Fibroblast of lung (primary cell): Measurements from ENCODE around the gene CSK. TPM values are rescaled to one million over a fixed set of nuclear protein-coding genes. Genes with fewer than 3 reads are reported as not detected.

Source experiments
- DNase-seq, 2 donors: peaks; one replicate each; pipeline versions ENCODE4 v3.0.0 to v3.0.0-alpha.2; 2010; ENCODE audit warnings: low read depth in 2 of 2
- H2AFZ ChIP-seq: 2 replicates; pipeline ENCODE4 v1.5.1; 2012; ENCODE audit warnings: low read length, control low read depth, inconsistent platforms
- H3K27ac ChIP-seq: 2 replicates; pipeline ENCODE4 v1.5.1; 2011; ENCODE audit warnings: low read length, control low read depth; ENCODE audit not compliant: insufficient read depth
- H3K27me3 ChIP-seq: 2 replicates; pipeline ENCODE4 v1.5.1; 2011; ENCODE audit warnings: mild to moderate bottlenecking, low read length; ENCODE audit not compliant: control insufficient read depth, insufficient read depth
- H3K36me3 ChIP-seq: 2 replicates; pipeline ENCODE4 v1.5.1; 2011; ENCODE audit warnings: low read length; ENCODE audit not compliant: control insufficient read depth, insufficient read depth
- H3K4me1 ChIP-seq: 2 replicates; pipeline ENCODE4 v1.5.1; 2011; ENCODE audit warnings: low read length; ENCODE audit not compliant: control insufficient read depth, insufficient read depth; ENCODE audit errors: extremely low read depth
- H3K4me2 ChIP-seq: 2 replicates; pipeline ENCODE4 v1.5.1; 2011; ENCODE audit warnings: low read length, control low read depth; ENCODE audit not compliant: insufficient read depth; ENCODE audit errors: extremely low read depth
- H3K4me3 ChIP-seq, 4 experiments: fragments of 200-600 bp in 1 of 4; sonication (generic) in 1 of 4; replicated peaks in 1 of 4; 2 replicates each; pipeline ENCODE4 v1.5.1; 2011 to 2016; ENCODE audit warnings: low read length in 4 of 4, low read depth in 3 of 4, mild to moderate bottlenecking in 3 of 4, control low read depth in 2 of 4, inconsistent platforms in 1 of 4, mixed read lengths in 1 of 4; ENCODE audit not compliant: insufficient read depth in 1 of 4; ENCODE audit errors: control extremely low read depth in 1 of 4
- H3K79me2 ChIP-seq: 2 replicates; pipeline ENCODE4 v1.5.1; 2012; ENCODE audit warnings: mild to moderate bottlenecking, low read length, inconsistent platforms; ENCODE audit not compliant: control insufficient read depth, insufficient read depth
- H3K9ac ChIP-seq: 2 replicates; pipeline ENCODE4 v1.5.1; 2011; ENCODE audit warnings: mild to moderate bottlenecking, low read length, control low read depth; ENCODE audit not compliant: insufficient read depth
- H3K9me3 ChIP-seq: 2 replicates; pipeline ENCODE4 v1.5.1; 2012; ENCODE audit warnings: low read depth, low read length; ENCODE audit not compliant: control insufficient read depth, insufficient read depth
- H4K20me1 ChIP-seq: 2 replicates; pipeline ENCODE4 v1.5.1; 2011; ENCODE audit warnings: low read length; ENCODE audit not compliant: control insufficient read depth, insufficient read depth; ENCODE audit errors: extremely low read depth
- CTCF ChIP-seq, 2 donors: IDR thresholded peaks in 1 of 2; conservative IDR thresholded peaks in 1 of 2; 1 replicate in 1 of 2; 2 replicates in 1 of 2; pipeline ENCODE4 v1.5.1; 2011 to 2012; ENCODE audit warnings: low read length in 2 of 2, control low read depth in 1 of 2, inconsistent platforms in 1 of 2, low read depth in 1 of 2, mild to moderate bottlenecking in 1 of 2
- EZH2 ChIP-seq: IDR thresholded peaks from 2 replicates; pipeline ENCODE4 v1.5.1; 2012; ENCODE audit warnings: low read length, control low read depth, mild to moderate bottlenecking; ENCODE audit errors: missing control alignments
- polyA plus RNA-seq, 2 donors: library from polyadenylated mRNA; depleted of rRNA in 1 of 2; stranded (reverse) in 1 of 2; unstranded in 1 of 2; fragments of >200 nt; gene quantifications; 2 replicates each; pipeline ENCODE4 v1.2.1, GENCODE V29; 2011 to 2012; ENCODE audit warnings: missing spikeins in 1 of 2
- total RNA-seq: library from RNA; depleted of rRNA; stranded (reverse); fragments of >200 nt; gene quantifications from 2 replicates; pipeline ENCODE4 v1.2.1, GENCODE V29; 2014

Gene CSK
- total and polyA plus RNA-seq, 2 donors (not counting 1 experiment from before 2014, with no cell fraction given): 21.5 to 22.0 TPM

- H3K9ac ChIP-seq: no peak overlapping the region
- no peak overlapping the region for H3K4me3 ChIP-seq
- no peaks in the 10 kb centered on the region for H3K4me1 ChIP-seq
- H3K9me3 ChIP-seq: no peaks in the 10 kb centered on the region
- H3K4me2 ChIP-seq: no peak overlapping the region
- TF ChIP-seq EZH2 (no peak), CTCF (conservative IDR thresholded peaks at IDR 0.05 in 1 of 2, IDR thresholded peaks at IDR 0.05 in 1 of 2; ENCODE audit: low read depth in 1 of 2, low read length in 2 of 2) (no peak)
- peaks cover 3% of the 10 kb centered on the region for H3K27me3 ChIP-seq
- H2AFZ ChIP-seq: no peak overlapping the region
- H3K79me2 ChIP-seq: no peaks in the 10 kb centered on the region
- DNase-seq: no peak
- no peak overlapping the region for H3K27ac ChIP-seq
- H4K20me1 ChIP-seq: no peaks in the 10 kb centered on the region
- H3K36me3 ChIP-seq: no peaks in the 10 kb centered on the region
These were observed 33.4 kb downstream of the CSK start for GRCh38 chr15:74815121-74815934.

- Histone ChIP-seq H3K27ac (no peak overlapping the region), H2AFZ (no peak overlapping the region), H3K4me3 (no peak overlapping the region), H3K79me2 (no peaks in the 10 kb centered on the region), H3K9ac (no peak overlapping the region), H4K20me1 (no peaks in the 10 kb centered on the region), H3K4me1 (no peaks in the 10 kb centered on the region), H3K4me2 (no peak overlapping the region), H3K27me3 (peaks cover 5% of the 10 kb centered on the region), H3K36me3 (no peaks in the 10 kb centered on the region), H3K9me3 (no peaks in the 10 kb centered on the region)
- TF ChIP-seq CTCF (conservative IDR thresholded peaks at IDR 0.05 in 1 of 2, IDR thresholded peaks at IDR 0.05 in 1 of 2; ENCODE audit: low read depth in 1 of 2, low read length in 2 of 2): no peak
- no peak for TF ChIP-seq EZH2
- DNase-seq: no peak
These were observed 34.1 kb downstream of the CSK start for GRCh38 chr15:74815961-74816360.

- Histone ChIP-seq H3K36me3 (no peaks in the 10 kb centered on the region), H4K20me1 (no peaks in the 10 kb centered on the region), H3K9me3 (no peaks in the 10 kb centered on the region), H3K9ac (no peak overlapping the region), H2AFZ (no peak overlapping the region), H3K4me1 (no peaks in the 10 kb centered on the region), H3K79me2 (no peaks in the 10 kb centered on the region), H3K27me3 (peaks cover 9% of the 10 kb centered on the region), H3K4me3 (no peak overlapping the region), H3K27ac (no peak overlapping the region), H3K4me2 (no peak overlapping the region)
- no peak for DNase-seq
- TF ChIP-seq EZH2 (no peak), CTCF (conservative IDR thresholded peaks at IDR 0.05 in 1 of 2, IDR thresholded peaks at IDR 0.05 in 1 of 2; ENCODE audit: low read depth in 1 of 2, low read length in 2 of 2) (no peak)
These were observed 34.9 kb downstream of the CSK start for GRCh38 chr15:74816624-74817369.
